ENCODE results near the gene IGFBP6.

Gene IGFBP6

DNA sequence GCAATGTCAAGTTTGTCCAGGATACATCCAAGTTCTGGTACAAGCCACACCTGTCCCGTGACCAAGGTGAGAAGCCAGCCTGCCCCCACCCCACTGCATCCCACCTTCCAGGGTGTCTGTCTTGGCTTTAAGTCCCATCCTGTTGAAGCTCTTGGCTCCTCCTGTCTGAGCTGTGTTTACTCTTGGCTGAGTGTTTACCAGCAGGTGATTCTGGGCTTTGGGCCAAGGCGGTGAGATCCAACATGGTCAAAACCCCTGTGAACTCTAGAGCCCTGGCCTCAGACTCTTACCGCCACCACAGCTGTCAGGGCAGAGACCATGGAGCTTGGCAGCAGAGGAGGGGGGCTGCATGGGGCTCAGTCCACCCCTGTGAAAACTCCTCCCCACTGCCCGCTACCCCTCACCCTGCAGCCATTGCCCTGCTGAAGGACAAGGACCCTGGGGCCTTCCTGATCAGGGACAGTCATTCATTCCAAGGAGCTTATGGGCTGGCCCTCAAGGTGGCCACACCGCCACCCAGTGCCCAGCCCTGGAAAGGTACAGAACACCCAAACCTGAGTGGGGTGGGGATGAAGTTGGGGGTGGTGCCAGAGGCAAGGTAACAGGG lies 36.0 kb upstream of the IGFBP6 start:
- Histone ChIP-seq H4K20me1 (ENCODE audit: control insufficient read depth, insufficient read depth, low read depth, low read length) (no peaks in the 10 kb centered on the region), H3K27ac (ENCODE audit: low read depth, low read length) (no peak overlapping the region), H3K9me3 (ENCODE audit: control insufficient read depth, insufficient read depth, low read length) (no peaks in the 10 kb centered on the region), H3K27me3 (ENCODE audit: control insufficient read depth, low read length) (peaks cover 5% of the 10 kb centered on the region), H3K79me2 (ENCODE audit: control insufficient read depth, low read length) (no peaks in the 10 kb centered on the region), H3K36me3 (ENCODE audit: control insufficient read depth, low read length) (peaks cover 24% of the 10 kb centered on the region), H3K4me3 (ENCODE audit: low read length) (no peak overlapping the region), H3K4me1 (ENCODE audit: control insufficient read depth, low read length) (peaks cover 12% of the 10 kb centered on the region), H3K4me2 (ENCODE audit: low read length) (no peak overlapping the region), H3K9me2 (replicated peaks; ENCODE audit: control insufficient read depth, low read length) (no peaks in the 10 kb centered on the region), H3F3A (ENCODE audit: control insufficient read depth, insufficient read depth) (0 out of 2 replicates have a peak, but pooled peaks cover 3% of the 10 kb centered on the region)
- TF ChIP-seq EZH2phosphoT487 (IDR thresholded peaks at IDR 0.05; ENCODE audit: borderline replicate concordance, low read length) = no peak
- TF ChIP-seq, protein P1, sequence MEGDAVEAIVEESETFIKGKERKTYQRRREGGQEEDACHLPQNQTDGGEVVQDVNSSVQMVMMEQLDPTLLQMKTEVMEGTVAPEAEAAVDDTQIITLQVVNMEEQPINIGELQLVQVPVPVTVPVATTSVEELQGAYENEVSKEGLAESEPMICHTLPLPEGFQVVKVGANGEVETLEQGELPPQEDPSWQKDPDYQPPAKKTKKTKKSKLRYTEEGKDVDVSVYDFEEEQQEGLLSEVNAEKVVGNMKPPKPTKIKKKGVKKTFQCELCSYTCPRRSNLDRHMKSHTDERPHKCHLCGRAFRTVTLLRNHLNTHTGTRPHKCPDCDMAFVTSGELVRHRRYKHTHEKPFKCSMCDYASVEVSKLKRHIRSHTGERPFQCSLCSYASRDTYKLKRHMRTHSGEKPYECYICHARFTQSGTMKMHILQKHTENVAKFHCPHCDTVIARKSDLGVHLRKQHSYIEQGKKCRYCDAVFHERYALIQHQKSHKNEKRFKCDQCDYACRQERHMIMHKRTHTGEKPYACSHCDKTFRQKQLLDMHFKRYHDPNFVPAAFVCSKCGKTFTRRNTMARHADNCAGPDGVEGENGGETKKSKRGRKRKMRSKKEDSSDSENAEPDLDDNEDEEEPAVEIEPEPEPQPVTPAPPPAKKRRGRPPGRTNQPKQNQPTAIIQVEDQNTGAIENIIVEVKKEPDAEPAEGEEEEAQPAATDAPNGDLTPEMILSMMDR (IDR thresholded peaks at IDR 0.05; ENCODE audit: low read depth, low read length, poor library complexity, severe bottlenecking) = peak; percentile 59

DNA sequence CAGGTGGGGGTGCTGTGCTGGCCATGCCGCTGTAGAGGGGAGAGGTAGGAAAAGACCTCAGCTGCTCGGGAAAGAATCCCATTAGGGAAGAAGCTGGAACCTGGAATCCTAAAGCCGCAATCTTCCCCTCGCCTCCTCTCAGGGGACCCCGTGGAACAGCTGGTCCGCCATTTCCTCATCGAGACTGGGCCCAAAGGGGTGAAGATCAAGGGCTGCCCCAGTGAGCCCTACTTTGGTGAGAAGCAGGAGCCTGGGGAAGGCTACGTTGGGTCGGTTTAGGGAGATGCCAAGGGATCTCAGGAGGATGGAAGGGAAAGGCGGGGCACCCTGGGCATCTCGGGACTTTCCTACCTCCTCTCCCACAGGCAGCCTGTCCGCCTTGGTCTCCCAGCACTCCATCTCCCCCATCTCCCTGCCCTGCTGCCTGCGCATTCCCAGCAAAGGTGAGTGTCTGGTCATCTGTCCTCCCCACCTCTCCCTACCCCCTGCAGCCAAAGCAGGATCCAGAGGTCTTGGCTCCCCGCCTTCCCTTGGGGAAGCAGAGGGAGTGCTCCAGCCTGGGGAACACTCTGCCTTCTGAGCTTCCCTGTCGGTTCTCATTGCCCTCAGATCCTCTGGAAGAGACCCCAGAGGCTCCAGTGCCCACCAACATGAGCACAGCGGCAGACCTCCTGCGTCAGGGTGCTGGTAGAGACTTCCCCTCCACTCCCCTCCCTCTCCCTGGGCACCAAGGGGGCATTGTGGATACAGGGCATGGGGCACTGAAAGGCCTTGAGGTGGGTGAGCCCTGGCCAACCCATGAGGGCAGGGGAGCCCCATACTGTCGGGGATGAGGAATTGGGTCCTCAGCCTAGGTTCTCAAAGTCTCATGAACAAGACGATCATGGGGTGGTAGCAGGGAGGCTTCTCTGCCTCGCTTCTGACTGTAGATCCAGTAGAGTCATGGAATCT lies 35.2 kb upstream of the IGFBP6 start:
- H3K4me2 ChIP-seq (ENCODE audit: low read length) = no peak overlapping the region
- no peak for TF ChIP-seq EZH2phosphoT487 (IDR thresholded peaks at IDR 0.05; ENCODE audit: borderline replicate concordance, low read length)
- TF ChIP-seq, protein P1 (IDR thresholded peaks at IDR 0.05; ENCODE audit: low read depth, low read length, poor library complexity, severe bottlenecking) = no peak
- H3K27ac ChIP-seq (ENCODE audit: low read depth, low read length) = no peak overlapping the region
- H3K27me3 ChIP-seq (ENCODE audit: control insufficient read depth, low read length) = peaks cover 3% of the 10 kb centered on the region; the same call in 1 of the 2 replicates
- H3K36me3 ChIP-seq (ENCODE audit: control insufficient read depth, low read length) = peaks cover 24% of the 10 kb centered on the region
- H3K4me3 ChIP-seq (ENCODE audit: low read length) = no peak overlapping the region
- no peaks in the 10 kb centered on the region for H3F3A ChIP-seq (ENCODE audit: control insufficient read depth, insufficient read depth)
- no peaks in the 10 kb centered on the region for H3K9me2 ChIP-seq (replicated peaks; ENCODE audit: control insufficient read depth, low read length)
- H3K4me1 ChIP-seq (ENCODE audit: control insufficient read depth, low read length) = peaks cover 13% of the 10 kb centered on the region
- no peaks in the 10 kb centered on the region for H3K9me3 ChIP-seq (ENCODE audit: control insufficient read depth, insufficient read depth, low read length)
- no peaks in the 10 kb centered on the region for H3K79me2 ChIP-seq (ENCODE audit: control insufficient read depth, low read length)
- no peaks in the 10 kb centered on the region for H4K20me1 ChIP-seq (ENCODE audit: control insufficient read depth, insufficient read depth, low read depth, low read length)

DNA sequence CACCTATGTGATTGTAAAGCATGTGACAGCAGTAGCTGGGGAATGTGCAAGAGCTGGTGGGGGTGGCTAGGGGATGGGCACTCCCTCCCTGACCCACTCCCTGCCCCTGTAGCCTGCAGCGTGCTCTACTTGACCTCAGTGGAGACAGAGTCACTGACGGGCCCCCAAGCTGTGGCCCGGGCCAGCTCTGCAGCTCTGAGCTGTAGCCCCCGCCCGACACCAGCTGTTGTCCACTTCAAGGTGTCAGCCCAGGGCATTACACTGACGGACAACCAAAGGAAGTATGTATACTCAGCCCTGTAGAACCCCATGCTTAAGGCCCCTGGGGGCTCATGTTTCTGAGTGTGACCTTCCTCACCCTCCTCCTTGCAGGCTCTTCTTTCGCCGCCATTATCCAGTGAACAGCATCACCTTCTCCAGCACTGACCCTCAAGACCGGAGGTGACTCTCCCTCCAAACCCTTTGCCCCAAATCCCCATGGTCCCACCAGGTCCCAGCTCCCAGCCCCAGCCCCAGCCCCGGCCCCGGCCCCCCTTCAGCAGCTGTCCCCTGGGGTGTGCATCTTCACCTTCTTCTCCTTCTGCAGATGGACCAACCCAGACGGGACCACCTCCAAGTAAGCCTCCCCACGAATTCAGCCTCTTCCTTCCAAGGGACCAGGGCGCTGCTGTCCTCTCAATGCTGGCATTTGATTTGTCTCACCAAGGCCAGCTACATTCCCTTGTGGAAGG lies 34.3 kb upstream of the IGFBP6 start:
- H3K9me2 ChIP-seq (replicated peaks; ENCODE audit: control insufficient read depth, low read length) = no peaks in the 10 kb centered on the region
- no peaks in the 10 kb centered on the region for H3K9me3 ChIP-seq (ENCODE audit: control insufficient read depth, insufficient read depth, low read length)
- no peak overlapping the region for H3K4me3 ChIP-seq (ENCODE audit: low read length)
- H3K36me3 ChIP-seq (ENCODE audit: control insufficient read depth, low read length) = peaks cover 24% of the 10 kb centered on the region
- no peaks in the 10 kb centered on the region for H3K27me3 ChIP-seq (ENCODE audit: control insufficient read depth, low read length)
- TF ChIP-seq EZH2phosphoT487 (IDR thresholded peaks at IDR 0.05; ENCODE audit: borderline replicate concordance, low read length) = no peak
- TF ChIP-seq, protein P1 (IDR thresholded peaks at IDR 0.05; ENCODE audit: low read depth, low read length, poor library complexity, severe bottlenecking) = no peak
- H3K27ac ChIP-seq (ENCODE audit: low read depth, low read length) = no peak overlapping the region
- peaks cover 13% of the 10 kb centered on the region for H3K4me1 ChIP-seq (ENCODE audit: control insufficient read depth, low read length)
- H4K20me1 ChIP-seq (ENCODE audit: control insufficient read depth, insufficient read depth, low read depth, low read length) = no peaks in the 10 kb centered on the region
- no peak overlapping the region for H3K4me2 ChIP-seq (ENCODE audit: low read length)
- no peaks in the 10 kb centered on the region for H3K79me2 ChIP-seq (ENCODE audit: control insufficient read depth, low read length)
- no peaks in the 10 kb centered on the region for H3F3A ChIP-seq (ENCODE audit: control insufficient read depth, insufficient read depth)
